Measurements from ENCODE around the gene CYTH4. TPM values are rescaled to one million over a fixed set of nuclear protein-coding genes. Genes with fewer than 3 reads are reported as not detected.

The CYTH4 gene
- total and polyA plus RNA-seq, 2 experiments from 2014 or later, result not detected

GRCh38 chr22:37302674-37303555 lies 20.6 kb downstream of the CYTH4 start (continued):
- TF ChIP-seq, protein P1, sequence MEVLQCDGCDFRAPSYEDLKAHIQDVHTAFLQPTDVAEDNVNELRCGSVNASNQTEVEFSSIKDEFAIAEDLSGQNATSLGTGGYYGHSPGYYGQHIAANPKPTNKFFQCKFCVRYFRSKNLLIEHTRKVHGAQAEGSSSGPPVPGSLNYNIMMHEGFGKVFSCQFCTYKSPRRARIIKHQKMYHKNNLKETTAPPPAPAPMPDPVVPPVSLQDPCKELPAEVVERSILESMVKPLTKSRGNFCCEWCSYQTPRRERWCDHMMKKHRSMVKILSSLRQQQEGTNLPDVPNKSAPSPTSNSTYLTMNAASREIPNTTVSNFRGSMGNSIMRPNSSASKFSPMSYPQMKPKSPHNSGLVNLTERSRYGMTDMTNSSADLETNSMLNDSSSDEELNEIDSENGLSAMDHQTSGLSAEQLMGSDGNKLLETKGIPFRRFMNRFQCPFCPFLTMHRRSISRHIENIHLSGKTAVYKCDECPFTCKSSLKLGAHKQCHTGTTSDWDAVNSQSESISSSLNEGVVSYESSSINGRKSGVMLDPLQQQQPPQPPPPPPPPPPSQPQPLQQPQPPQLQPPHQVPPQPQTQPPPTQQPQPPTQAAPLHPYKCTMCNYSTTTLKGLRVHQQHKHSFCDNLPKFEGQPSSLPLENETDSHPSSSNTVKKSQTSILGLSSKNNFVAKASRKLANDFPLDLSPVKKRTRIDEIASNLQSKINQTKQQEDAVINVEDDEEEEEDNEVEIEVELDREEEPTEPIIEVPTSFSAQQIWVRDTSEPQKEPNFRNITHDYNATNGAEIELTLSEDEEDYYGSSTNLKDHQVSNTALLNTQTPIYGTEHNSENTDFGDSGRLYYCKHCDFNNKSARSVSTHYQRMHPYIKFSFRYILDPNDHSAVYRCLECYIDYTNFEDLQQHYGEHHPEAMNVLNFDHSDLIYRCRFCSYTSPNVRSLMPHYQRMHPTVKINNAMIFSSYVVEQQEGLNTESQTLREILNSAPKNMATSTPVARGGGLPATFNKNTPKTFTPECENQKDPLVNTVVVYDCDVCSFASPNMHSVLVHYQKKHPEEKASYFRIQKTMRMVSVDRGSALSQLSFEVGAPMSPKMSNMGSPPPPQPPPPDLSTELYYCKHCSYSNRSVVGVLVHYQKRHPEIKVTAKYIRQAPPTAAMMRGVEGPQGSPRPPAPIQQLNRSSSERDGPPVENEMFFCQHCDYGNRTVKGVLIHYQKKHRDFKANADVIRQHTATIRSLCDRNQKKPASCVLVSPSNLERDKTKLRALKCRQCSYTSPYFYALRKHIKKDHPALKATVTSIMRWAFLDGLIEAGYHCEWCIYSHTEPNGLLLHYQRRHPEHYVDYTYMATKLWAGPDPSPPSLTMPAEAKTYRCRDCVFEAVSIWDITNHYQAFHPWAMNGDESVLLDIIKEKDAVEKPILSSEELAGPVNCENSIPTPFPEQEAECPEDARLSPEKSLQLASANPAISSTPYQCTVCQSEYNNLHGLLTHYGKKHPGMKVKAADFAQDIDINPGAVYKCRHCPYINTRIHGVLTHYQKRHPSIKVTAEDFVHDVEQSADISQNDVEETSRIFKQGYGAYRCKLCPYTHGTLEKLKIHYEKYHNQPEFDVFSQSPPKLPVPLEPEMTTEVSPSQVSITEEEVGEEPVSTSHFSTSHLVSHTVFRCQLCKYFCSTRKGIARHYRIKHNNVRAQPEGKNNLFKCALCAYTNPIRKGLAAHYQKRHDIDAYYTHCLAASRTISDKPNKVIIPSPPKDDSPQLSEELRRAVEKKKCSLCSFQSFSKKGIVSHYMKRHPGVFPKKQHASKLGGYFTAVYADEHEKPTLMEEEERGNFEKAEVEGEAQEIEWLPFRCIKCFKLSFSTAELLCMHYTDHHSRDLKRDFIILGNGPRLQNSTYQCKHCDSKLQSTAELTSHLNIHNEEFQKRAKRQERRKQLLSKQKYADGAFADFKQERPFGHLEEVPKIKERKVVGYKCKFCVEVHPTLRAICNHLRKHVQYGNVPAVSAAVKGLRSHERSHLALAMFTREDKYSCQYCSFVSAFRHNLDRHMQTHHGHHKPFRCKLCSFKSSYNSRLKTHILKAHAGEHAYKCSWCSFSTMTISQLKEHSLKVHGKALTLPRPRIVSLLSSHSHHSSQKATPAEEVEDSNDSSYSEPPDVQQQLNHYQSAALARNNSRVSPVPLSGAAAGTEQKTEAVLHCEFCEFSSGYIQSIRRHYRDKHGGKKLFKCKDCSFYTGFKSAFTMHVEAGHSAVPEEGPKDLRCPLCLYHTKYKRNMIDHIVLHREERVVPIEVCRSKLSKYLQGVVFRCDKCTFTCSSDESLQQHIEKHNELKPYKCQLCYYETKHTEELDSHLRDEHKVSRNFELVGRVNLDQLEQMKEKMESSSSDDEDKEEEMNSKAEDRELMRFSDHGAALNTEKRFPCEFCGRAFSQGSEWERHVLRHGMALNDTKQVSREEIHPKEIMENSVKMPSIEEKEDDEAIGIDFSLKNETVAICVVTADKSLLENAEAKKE (CRISPR knock-in tag; IDR thresholded peaks at IDR 0.05), result no peak
- TF ChIP-seq ZNF114 (CRISPR knock-in tag; IDR thresholded peaks at IDR 0.05), result no peak
- no peak for TF ChIP-seq NANOG (IDR thresholded peaks at IDR 0.05; ENCODE audit: borderline replicate concordance)
- TF ChIP-seq POLR2AphosphoS5 (IDR thresholded peaks at IDR 0.05; ENCODE audit: low read depth), result no peak
- no peak for TF ChIP-seq EZH2phosphoT487 (IDR thresholded peaks at IDR 0.05; ENCODE audit: unreplicated experiment)

GRCh38 chr22:37303821-37304274 lies 21.5 kb downstream of the CYTH4 start:
- H3K27ac Mint-ChIP-seq, result no peak overlapping the region
- H3K9me3 Mint-ChIP-seq, result no peaks in the 10 kb centered on the region
- 0 out of 2 replicates have a peak, but pooled peaks cover 6% of the 10 kb centered on the region for H3F3A ChIP-seq (replicated peaks; ENCODE audit: low read depth)
- peaks cover 12% of the 10 kb centered on the region; the same call in 1 of the 2 replicates for H3K4me1 ChIP-seq (ENCODE audit: insufficient read depth)
- no peaks in the 10 kb centered on the region for H3K36me3 ChIP-seq (ENCODE audit: insufficient read depth)
- no peaks in the 10 kb centered on the region for H3K27me3 ChIP-seq (ENCODE audit: insufficient read depth)
- H3K79me2 ChIP-seq (replicated peaks; ENCODE audit: insufficient read depth), result no peaks in the 10 kb centered on the region
- H3K4me2 ChIP-seq, result no peak overlapping the region
- H4K20me1 ChIP-seq (replicated peaks; ENCODE audit: insufficient read depth), result no peaks in the 10 kb centered on the region
- no peak overlapping the region for H3K27ac ChIP-seq (ENCODE audit: low read depth)
- H3K27me3 Mint-ChIP-seq (ENCODE audit: insufficient read depth, low read depth, poor library complexity), result peaks cover 15% of the 10 kb centered on the region
- H3K4me1 Mint-ChIP-seq, result peaks cover 44% of the 10 kb centered on the region
- ATAC-seq (no peak), DNase-seq (ENCODE audit: low spot score) (no peak)
- no peak overlapping the region for H3K4me3 Mint-ChIP-seq
- no peaks in the 10 kb centered on the region for H3K36me3 Mint-ChIP-seq (ENCODE audit: low read depth)
- no peaks in the 10 kb centered on the region for H3K9me2 ChIP-seq (ENCODE audit: insufficient read depth)
- H3K4me3 ChIP-seq, result no peak overlapping the region
- no peak overlapping the region for H2AFZ ChIP-seq
- TF ChIP-seq NANOG (IDR thresholded peaks at IDR 0.05; ENCODE audit: borderline replicate concordance), result no peak
- no peak for TF ChIP-seq STAT1 (IDR thresholded peaks at IDR 0.05; ENCODE audit: unreplicated experiment)
- no peak for TF ChIP-seq ZNF114 (CRISPR knock-in tag; IDR thresholded peaks at IDR 0.05)
- TF ChIP-seq, protein P2, sequence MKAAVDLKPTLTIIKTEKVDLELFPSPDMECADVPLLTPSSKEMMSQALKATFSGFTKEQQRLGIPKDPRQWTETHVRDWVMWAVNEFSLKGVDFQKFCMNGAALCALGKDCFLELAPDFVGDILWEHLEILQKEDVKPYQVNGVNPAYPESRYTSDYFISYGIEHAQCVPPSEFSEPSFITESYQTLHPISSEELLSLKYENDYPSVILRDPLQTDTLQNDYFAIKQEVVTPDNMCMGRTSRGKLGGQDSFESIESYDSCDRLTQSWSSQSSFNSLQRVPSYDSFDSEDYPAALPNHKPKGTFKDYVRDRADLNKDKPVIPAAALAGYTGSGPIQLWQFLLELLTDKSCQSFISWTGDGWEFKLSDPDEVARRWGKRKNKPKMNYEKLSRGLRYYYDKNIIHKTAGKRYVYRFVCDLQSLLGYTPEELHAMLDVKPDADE (IDR thresholded peaks at IDR 0.05), result no peak
- TF ChIP-seq, protein P3, sequence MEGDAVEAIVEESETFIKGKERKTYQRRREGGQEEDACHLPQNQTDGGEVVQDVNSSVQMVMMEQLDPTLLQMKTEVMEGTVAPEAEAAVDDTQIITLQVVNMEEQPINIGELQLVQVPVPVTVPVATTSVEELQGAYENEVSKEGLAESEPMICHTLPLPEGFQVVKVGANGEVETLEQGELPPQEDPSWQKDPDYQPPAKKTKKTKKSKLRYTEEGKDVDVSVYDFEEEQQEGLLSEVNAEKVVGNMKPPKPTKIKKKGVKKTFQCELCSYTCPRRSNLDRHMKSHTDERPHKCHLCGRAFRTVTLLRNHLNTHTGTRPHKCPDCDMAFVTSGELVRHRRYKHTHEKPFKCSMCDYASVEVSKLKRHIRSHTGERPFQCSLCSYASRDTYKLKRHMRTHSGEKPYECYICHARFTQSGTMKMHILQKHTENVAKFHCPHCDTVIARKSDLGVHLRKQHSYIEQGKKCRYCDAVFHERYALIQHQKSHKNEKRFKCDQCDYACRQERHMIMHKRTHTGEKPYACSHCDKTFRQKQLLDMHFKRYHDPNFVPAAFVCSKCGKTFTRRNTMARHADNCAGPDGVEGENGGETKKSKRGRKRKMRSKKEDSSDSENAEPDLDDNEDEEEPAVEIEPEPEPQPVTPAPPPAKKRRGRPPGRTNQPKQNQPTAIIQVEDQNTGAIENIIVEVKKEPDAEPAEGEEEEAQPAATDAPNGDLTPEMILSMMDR (conservative IDR thresholded peaks at IDR 0.05; ENCODE audit: low read depth in 2 of 2), result no peak
- no peak for TF ChIP-seq CREB1 (CRISPR knock-in tag; IDR thresholded peaks at IDR 0.05; ENCODE audit: low read depth)
- no peak for TF ChIP-seq ZNF331 (CRISPR knock-in tag; IDR thresholded peaks at IDR 0.05; ENCODE audit: low read depth)
- TF ChIP-seq EZH2phosphoT487 (IDR thresholded peaks at IDR 0.05; ENCODE audit: unreplicated experiment), result no peak

All from GM23338 (cell line).